Smooth muscle cell (in vitro differentiated cells): ENCODE measurements around the gene PDE11A. TPM values are rescaled to one million over a fixed set of nuclear protein-coding genes. Genes with fewer than 3 reads are reported as not detected.

Experiments used
- DNase-seq: peaks from one replicate; lab custom pipeline; 2025; ENCODE audit not compliant: unreplicated experiment; lab: John Stamatoyannopoulos, UW
- H2AFZ ChIP-seq: fragments of 200-600 bp; sonication (generic); 2 replicates; pipeline ENCODE4 v1.6.0; 2016; ENCODE audit warnings: antibody characterized with exemption, low read depth, mild to moderate bottlenecking
- H3F3A ChIP-seq: fragments of 200-600 bp; sonication (generic); 2 replicates; pipeline ENCODE4 v1.6.0; 2017; ENCODE audit warnings: antibody characterized with exemption, low read depth
- H3K27ac ChIP-seq: fragments of 200-600 bp; sonication (generic); 2 replicates; pipeline ENCODE4 v1.5.1; 2016; ENCODE audit warnings: low read depth, mild to moderate bottlenecking
- H3K27me3 ChIP-seq: fragments of 200-600 bp; sonication (generic); 2 replicates; pipeline ENCODE4 v1.6.1; 2016; ENCODE audit warnings: low read depth, mild to moderate bottlenecking
- H3K36me3 ChIP-seq: fragments of 200-600 bp; sonication (generic); 2 replicates; pipeline ENCODE4 v1.5.1; 2016; ENCODE audit warnings: low read depth
- H3K4me1 ChIP-seq: fragments of 200-600 bp; sonication (generic); 2 replicates; pipeline ENCODE4 v1.5.1; 2016; ENCODE audit warnings: low read depth
- H3K4me2 ChIP-seq: fragments of 200-600 bp; sonication (generic); 2 replicates; pipeline ENCODE4 v1.6.0; 2016; ENCODE audit warnings: mild to moderate bottlenecking
- H3K4me3 ChIP-seq: fragments of 200-600 bp; sonication (generic); 2 replicates; pipeline ENCODE4 v1.5.1; 2016; ENCODE audit warnings: mild to moderate bottlenecking
- H3K79me2 ChIP-seq: fragments of 200-600 bp; sonication (generic); 2 replicates; pipeline ENCODE4 v1.6.0; 2016; ENCODE audit warnings: low read depth, mild to moderate bottlenecking
- H3K9ac ChIP-seq: fragments of 200-600 bp; sonication (generic); 2 replicates; pipeline ENCODE4 v1.6.0; 2016; ENCODE audit warnings: low read depth
- H3K9me3 ChIP-seq: fragments of 200-600 bp; sonication (generic); replicated peaks from 2 replicates; pipeline ENCODE4 v1.5.1; 2016; ENCODE audit warnings: low read depth
- H4K20me1 ChIP-seq: fragments of 200-600 bp; sonication (generic); 2 replicates; pipeline ENCODE4 v1.6.0; 2016; ENCODE audit warnings: low read depth
- CTCF ChIP-seq: fragments of 200-600 bp; sonication (generic); IDR thresholded peaks from 2 replicates; pipeline ENCODE4 v1.5.1; 2017; ENCODE audit warnings: borderline replicate concordance, mild to moderate bottlenecking, antibody characterized with exemption; ENCODE audit not compliant: insufficient read depth, poor library complexity, severe bottlenecking
- WGBS: methylation state at CpG from one replicate; pipeline ENCODE4 v1.1.7; 2016; ENCODE audit warnings: low lambda C conversion rate; 5-methylcytosine and 5-hydroxymethylcytosine counted together
- polyA plus RNA-seq: library from polyadenylated mRNA; unstranded; fragments of >200 nt; fragmentation: Nextera tagmentation; extraction: Ambion mirVana; gene quantifications from 2 replicates; pipeline ENCODE4 v1.2.1, GENCODE V29; 2016
- total RNA-seq: library from RNA; depleted of rRNA; stranded (reverse); fragments of >200 nt; gene quantifications from 2 replicates; pipeline ENCODE4 v1.2.3, GENCODE V29; 2014

PDE11A gene
- total and polyA plus RNA-seq, 2 experiments from 2014 or later = under 0.01 TPM; not detected in 1

- Histone ChIP-seq H4K20me1 (no peaks in the 10 kb centered on the region), H3K79me2 (no peaks in the 10 kb centered on the region), H3K9me3 (no peaks in the 10 kb centered on the region), H3K27me3 (peaks cover 5% of the 10 kb centered on the region), H3K4me3 (no peak overlapping the region), H2AFZ (no peak overlapping the region), H3F3A (no peaks in the 10 kb centered on the region), H3K4me1 (no peaks in the 10 kb centered on the region), H3K27ac (no peak overlapping the region), H3K4me2 (no peak overlapping the region), H3K9ac (no peak overlapping the region), H3K36me3 (no peaks in the 10 kb centered on the region)
- DNase-seq = no peak
- TF ChIP-seq CTCF = no peak
Measured at GRCh38 chr2:177810906-177811305, 261.7 kb downstream of the PDE11A start.

- Histone ChIP-seq H3K27me3 (peaks cover 5% of the 10 kb centered on the region), H3K4me1 (no peaks in the 10 kb centered on the region), H3K79me2 (no peaks in the 10 kb centered on the region), H3K9ac (no peak overlapping the region), H3K27ac (no peak overlapping the region), H3K9me3 (no peaks in the 10 kb centered on the region), H4K20me1 (no peaks in the 10 kb centered on the region), H3K4me2 (no peak overlapping the region), H3F3A (no peaks in the 10 kb centered on the region), H2AFZ (no peak overlapping the region), H3K4me3 (no peak overlapping the region), H3K36me3 (no peaks in the 10 kb centered on the region)
- no peak for DNase-seq
- WGBS = 88% methylated on average over 1 of the region's 1 CpG
- no peak for TF ChIP-seq CTCF
Measured at GRCh38 chr2:177808984-177809809, 263.4 kb downstream of the PDE11A start.

GRCh38 chr2:177806025-177806424 lies 266.6 kb downstream of the PDE11A start:
- no peaks in the 10 kb centered on the region for H3F3A ChIP-seq
- H3K4me1 ChIP-seq = no peaks in the 10 kb centered on the region
- no peaks in the 10 kb centered on the region for H3K36me3 ChIP-seq
- H3K9me3 ChIP-seq = no peaks in the 10 kb centered on the region
- no peaks in the 10 kb centered on the region for H3K79me2 ChIP-seq
- no peak overlapping the region for H2AFZ ChIP-seq
- no peak overlapping the region for H3K9ac ChIP-seq
- no peak overlapping the region for H3K27ac ChIP-seq
- no peak overlapping the region for H3K4me2 ChIP-seq
- no peak for DNase-seq
- no peaks in the 10 kb centered on the region for H4K20me1 ChIP-seq
- H3K4me3 ChIP-seq = no peak overlapping the region
- no peak for TF ChIP-seq CTCF
- peaks cover 3% of the 10 kb centered on the region for H3K27me3 ChIP-seq

- Histone ChIP-seq H3K4me2 (no peak overlapping the region), H3K79me2 (no peaks in the 10 kb centered on the region), H3K27ac (no peak overlapping the region), H3K27me3 (peaks cover 6% of the 10 kb centered on the region), H3K9me3 (no peaks in the 10 kb centered on the region), H2AFZ (no peak overlapping the region), H3K4me3 (no peak overlapping the region), H3K4me1 (no peaks in the 10 kb centered on the region), H3F3A (no peaks in the 10 kb centered on the region), H4K20me1 (no peaks in the 10 kb centered on the region), H3K36me3 (no peaks in the 10 kb centered on the region), H3K9ac (no peak overlapping the region)
- no peak for DNase-seq
- peak; percentile 49 for TF ChIP-seq CTCF
- 15% methylated on average over 1 of the region's 1 CpG for WGBS
Measured at GRCh38 chr2:177799531-177799930, 273.0 kb downstream of the PDE11A start.
